GM06990 (cell line): ENCODE measurements around the gene ICAM5.

Experiments used
- DNase-seq: peaks from one replicate; pipeline ENCODE4 v3.0.0-alpha.2; 2011; ENCODE audit not compliant: insufficient read length; ENCODE audit errors: extremely low read depth
- H3K27me3 ChIP-seq: replicated peaks from 2 replicates; pipeline ENCODE4 v1.6.0; 2011; ENCODE audit warnings: low read length; ENCODE audit not compliant: control insufficient read depth, insufficient read depth
- H3K36me3 ChIP-seq: 2 replicates; pipeline ENCODE4 v1.5.1; 2011; ENCODE audit warnings: low read length; ENCODE audit not compliant: control insufficient read depth, insufficient read depth
- H3K4me3 ChIP-seq: replicated peaks from 2 replicates; pipeline ENCODE4 v1.5.1; 2011; ENCODE audit warnings: low read depth, mild to moderate bottlenecking, control low read depth, low read length
- CTCF ChIP-seq: IDR thresholded peaks from 2 replicates; pipeline ENCODE4 v1.5.1; 2011; ENCODE audit warnings: low read length, control low read depth, mild to moderate bottlenecking, inconsistent platforms; ENCODE audit not compliant: insufficient read depth, poor library complexity, severe bottlenecking

ICAM5 gene

GRCh38 chr19:10339380-10339960, 49.7 kb downstream of the ICAM5 start, which contains the start of gene ICAM3:
Gene ICAM3, minus strand, starts transcription at chr19:10339624. Its CDS starts 10 bp downstream, at chr19:10339614.
- DNase-seq: peak; percentile 80
- H3K4me3 ChIP-seq: peak within 1 kb of the TSS; percentile 85
- no peak for TF ChIP-seq CTCF
- peaks cover 8% of the 10 kb centered on the region for H3K36me3 ChIP-seq
- no peaks in the 10 kb centered on the region for H3K27me3 ChIP-seq

GRCh38 chr19:10339977-10340376, 50.2 kb downstream of the ICAM5 start:
- Histone ChIP-seq H3K27me3 (no peaks in the 10 kb centered on the region), H3K36me3 (peaks cover 6% of the 10 kb centered on the region), H3K4me3 (peak overlapping the region; percentile 85)
- DNase-seq: no peak
- no peak for TF ChIP-seq CTCF

GRCh38 chr19:10343495-10343894, 53.7 kb downstream of the ICAM5 start:
- DNase-seq: no peak
- Histone ChIP-seq H3K36me3 (no peaks in the 10 kb centered on the region), H3K4me3 (no peak overlapping the region), H3K27me3 (no peaks in the 10 kb centered on the region)
- TF ChIP-seq CTCF: no peak

GRCh38 chr19:10344780-10345179, 55.0 kb downstream of the ICAM5 start:
- peaks cover 1% of the 10 kb centered on the region for H3K36me3 ChIP-seq
- TF ChIP-seq CTCF: no peak
- no peak overlapping the region for H3K4me3 ChIP-seq
- DNase-seq: no peak
- no peaks in the 10 kb centered on the region for H3K27me3 ChIP-seq
